ENCODE results near the gene CPTP.

Gene CPTP

GRCh38 chr1:1360506-1361169 lies 36.0 kb downstream of the CPTP start:
- TF ChIP-seq CTCF (IDR thresholded peaks at IDR 0.05): no peak

DNA sequence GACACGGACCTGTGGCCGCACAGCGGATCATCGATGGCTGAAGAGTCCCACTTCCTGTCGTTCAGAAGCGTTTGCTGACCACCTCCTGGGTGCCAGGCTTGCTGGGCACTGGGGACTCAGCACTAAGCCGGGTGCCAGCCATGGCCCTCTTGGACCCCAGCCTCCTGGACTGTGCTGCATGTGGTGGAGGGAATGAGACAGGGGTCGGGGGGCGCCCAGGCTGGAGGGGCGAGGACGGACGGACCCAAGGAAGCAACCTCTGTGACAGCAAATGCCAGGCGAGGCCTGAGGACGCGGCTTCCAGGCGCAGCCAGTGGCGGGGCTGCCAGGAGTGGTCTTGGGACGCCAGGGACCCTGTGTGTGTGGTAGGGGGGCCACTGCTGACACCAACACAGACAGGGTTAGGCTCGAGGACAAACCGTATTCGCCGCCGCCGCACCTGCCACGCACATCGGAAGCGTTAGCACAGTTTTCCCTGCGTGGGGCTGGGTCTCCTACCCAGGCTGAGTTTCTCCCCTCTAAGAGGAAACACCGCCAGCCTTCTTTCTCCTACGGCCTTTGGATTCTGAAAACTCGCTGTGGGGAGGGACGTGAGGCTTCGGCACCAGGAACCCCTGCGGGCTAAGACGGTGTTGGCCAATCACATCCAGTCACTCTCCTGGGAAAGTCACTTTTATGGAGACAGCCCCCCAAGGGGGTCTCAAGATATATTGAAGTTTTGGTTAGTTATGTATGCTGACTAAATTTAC lies 36.8 kb downstream of the CPTP start:
- TF ChIP-seq CTCF (IDR thresholded peaks at IDR 0.05): no peak

- no peak for TF ChIP-seq CTCF (IDR thresholded peaks at IDR 0.05)
Measured at GRCh38 chr1:1361982-1362423, 37.4 kb downstream of the CPTP start.

DNA sequence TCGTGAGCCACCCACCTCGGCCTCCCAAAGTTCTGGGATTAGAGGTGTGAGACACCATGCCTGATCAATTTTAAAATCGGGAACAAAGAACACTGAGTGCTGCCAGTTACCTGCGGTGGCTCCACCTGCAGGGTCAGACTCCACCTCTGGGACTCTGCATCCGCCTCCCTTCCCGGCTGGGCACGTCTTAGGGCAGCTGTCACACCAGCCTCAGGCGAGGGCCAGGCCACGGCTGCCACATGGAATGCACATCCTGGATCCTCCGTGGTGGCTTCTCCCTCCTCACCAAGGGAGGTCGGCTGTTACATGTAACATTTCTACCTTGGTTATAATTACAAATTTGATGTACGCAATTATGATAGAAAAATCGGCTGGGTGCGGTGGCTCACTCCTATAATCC lies 39.7 kb downstream of the CPTP start:
- TF ChIP-seq CTCF (IDR thresholded peaks at IDR 0.05): no peak

GRCh38 chr1:1365875-1366698 lies 41.5 kb downstream of the CPTP start:
- TF ChIP-seq CTCF (IDR thresholded peaks at IDR 0.05): no peak

DNA sequence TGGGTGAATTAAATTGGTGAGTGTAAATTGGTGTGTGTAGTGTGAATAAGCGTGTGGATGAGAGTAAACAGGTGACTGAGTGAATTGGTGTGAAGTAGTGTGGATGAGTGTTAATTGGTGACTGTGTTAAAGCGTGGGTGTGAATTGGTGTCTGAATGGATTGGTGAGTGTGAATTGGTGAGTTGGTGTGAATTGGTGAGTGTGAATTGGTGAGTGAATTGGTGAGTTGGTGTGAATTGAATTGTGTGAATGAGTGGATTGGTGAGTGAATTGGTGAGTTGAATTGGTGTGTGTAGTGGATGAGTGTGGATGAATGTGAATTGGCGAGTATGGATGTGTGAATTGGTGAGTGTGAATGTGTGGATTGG lies 42.1 kb downstream of the CPTP start:
- no peak for TF ChIP-seq CTCF (IDR thresholded peaks at IDR 0.05)

DNA sequence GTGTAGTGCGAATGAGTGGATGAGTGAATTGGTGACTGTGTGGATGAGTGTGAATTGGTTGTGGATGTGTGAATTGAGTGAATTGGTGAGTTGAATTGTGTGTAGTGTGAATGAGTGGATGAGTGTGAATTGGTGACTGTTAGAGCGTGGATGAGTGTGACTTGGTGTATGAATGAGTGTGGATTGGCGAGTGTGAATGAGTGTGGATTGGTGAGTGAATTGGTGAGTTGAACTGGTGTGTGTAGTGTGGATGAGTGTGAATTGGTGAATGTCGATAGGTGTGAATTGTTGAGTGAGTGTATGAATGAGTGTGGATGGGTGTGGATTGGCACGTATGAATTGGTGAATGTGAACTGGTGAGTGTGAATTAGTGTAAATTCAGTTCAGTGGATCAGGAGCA lies 42.7 kb downstream of the CPTP start:
- TF ChIP-seq CTCF (IDR thresholded peaks at IDR 0.05): no peak
